GM19043 (cell line): ENCODE data around the gene MTUS2.
"Not testable (repeated sequence)": the region's sequence is repeated elsewhere in the genome, so short reads cannot be mapped to it uniquely, and the experiment has no call there.

Experiments used
- ATAC-seq: cut with Tn5 transposase; IDR thresholded peaks from one replicate; pipeline ENCODE4 v1.9.1; 2021; ENCODE audit warnings: low read depth; ENCODE audit not compliant: unreplicated experiment

The MTUS2 gene

GRCh38 chr13:29202753-29203152 lies 382.6 kb downstream of the MTUS2 start:
- not testable (repeated sequence) for ATAC-seq

- no peak for ATAC-seq
Measured at GRCh38 chr13:29204651-29205050, 384.5 kb downstream of the MTUS2 start.

- no peak for ATAC-seq
Measured at GRCh38 chr13:29210676-29211075, 390.5 kb downstream of the MTUS2 start.

DNA sequence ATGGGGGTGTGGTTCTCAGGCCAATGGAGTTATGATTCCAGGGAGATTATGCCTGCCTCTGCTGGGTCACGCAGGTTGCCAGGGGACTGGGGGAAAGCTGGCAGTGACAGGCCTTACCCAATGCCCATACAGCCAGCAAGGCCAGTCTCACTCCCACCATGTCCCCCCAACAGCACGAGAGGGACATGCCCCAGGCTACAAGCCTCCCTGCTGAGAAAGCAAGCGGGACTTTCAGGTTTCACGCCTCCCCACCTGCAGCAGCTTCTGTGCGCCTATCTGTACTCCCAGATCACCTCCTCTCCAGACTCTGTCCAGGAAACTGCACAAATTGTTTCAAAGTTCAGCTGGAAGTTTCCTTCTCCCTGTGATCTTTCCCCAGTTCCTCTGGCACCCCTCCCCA lies 391.0 kb downstream of the MTUS2 start:
- not testable (repeated sequence) for ATAC-seq

GRCh38 chr13:29222458-29222857 lies 402.3 kb downstream of the MTUS2 start:
- ATAC-seq = no peak

- ATAC-seq = no peak
Measured at GRCh38 chr13:29224206-29224605, 404.1 kb downstream of the MTUS2 start.

DNA sequence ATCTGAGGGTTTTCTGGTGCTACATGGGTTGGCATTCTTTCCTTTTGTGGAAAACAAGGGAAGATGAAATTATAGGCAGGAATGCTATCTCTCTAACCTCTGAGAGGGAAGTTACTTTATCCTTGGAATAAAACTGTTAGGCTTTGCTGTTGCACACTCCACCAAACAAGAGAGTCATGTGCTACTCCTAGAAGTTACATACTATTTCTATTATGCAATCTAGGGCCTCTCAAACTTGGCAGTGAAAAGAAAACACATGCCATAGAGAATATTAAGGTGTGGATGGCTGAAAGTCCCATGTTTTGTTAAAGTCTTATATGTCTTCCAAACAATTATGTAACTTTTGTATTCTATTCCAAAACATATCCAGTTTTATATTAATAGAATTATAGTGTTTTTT lies 407.4 kb downstream of the MTUS2 start:
- ATAC-seq = no peak

GRCh38 chr13:29230299-29230845 lies 410.2 kb downstream of the MTUS2 start:
- ATAC-seq = no peak

GRCh38 chr13:29239653-29240525 lies 419.8 kb downstream of the MTUS2 start:
- ATAC-seq = no peak

DNA sequence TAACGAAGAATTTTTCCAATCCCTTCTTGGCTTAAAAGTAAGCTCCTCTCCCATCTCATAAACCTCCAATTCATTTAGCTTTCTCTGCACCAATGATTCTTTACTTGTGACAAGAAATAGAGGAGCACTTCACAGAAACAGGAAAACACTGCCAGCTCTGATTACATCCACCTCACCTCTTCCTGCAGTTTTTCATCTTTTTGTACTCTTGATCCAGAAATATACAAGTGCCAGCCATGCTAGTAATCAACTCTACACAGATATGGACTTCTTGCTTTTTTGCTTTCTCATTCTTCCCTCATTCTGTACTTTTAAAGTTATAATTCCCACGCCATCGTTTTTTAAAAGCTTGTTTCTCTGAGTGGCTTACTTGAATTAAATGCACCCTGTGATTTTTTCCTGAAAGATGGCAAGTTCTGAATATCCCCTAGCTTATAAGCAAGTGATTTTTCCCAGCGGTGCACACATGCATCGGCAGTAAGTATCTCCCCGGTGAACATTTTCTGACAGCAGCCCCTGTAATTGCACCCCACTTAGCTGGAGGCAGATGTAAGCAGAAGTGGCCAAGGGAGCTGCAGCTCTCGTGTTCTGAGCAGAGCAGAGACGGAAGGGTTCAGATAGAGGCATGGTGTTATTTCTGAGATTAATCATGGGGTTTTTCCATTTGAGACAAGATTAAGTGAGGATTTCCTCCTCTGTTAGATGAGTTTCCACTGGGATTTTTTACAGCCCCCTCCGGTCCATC lies 434.7 kb downstream of the MTUS2 start:
- ATAC-seq = no peak

GRCh38 chr13:29255567-29255966 lies 435.4 kb downstream of the MTUS2 start:
- no peak for ATAC-seq

- ATAC-seq = no peak
Measured at GRCh38 chr13:29260684-29261083, 440.5 kb downstream of the MTUS2 start.

GRCh38 chr13:29266261-29266660 lies 446.1 kb downstream of the MTUS2 start:
- no peak for ATAC-seq

DNA sequence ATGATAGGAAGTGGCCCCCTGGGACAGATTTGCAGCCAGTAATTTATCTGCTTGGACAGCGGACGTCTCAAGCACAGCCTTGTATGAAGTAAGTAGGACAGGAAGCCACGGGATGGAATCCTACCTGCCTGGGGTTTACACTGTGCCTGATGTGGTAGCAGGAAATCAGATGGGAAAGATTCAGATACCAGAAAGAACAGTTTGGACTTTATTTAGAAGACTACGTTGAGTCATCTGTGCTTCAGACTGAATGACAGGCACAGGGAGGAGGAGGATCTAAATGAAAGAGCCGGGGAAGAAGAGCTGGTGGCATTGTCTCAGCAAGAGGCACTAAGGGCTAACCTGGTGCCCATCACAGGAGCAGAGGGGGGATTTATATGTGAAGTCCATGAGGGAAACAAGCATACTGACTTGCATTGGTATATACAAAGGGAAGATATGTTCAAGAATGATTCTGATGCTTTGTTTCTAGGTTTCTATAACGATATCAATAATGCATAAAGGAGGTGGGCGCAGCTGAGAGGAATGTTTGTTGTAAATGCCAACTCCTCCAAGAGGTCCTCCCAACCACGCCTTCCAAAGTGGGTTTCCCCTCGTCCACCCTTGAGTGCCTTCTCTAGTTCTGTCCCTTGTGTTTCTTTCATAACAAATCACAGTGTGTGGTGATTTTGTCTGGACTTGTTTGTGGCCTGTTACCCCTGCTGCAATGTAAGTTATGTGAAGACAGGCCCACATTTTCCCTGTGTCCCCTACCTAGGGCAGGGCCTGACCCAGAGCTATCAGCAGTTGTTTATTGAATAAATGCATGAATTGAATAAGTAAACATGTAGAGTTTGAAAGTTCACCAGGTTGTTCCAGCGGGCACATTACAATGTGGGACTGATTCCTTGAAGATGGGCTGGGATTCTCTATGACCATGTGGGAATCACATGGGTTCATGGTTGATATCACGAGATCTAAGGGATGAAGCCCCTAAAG lies 446.9 kb downstream of the MTUS2 start:
- ATAC-seq = no peak

DNA sequence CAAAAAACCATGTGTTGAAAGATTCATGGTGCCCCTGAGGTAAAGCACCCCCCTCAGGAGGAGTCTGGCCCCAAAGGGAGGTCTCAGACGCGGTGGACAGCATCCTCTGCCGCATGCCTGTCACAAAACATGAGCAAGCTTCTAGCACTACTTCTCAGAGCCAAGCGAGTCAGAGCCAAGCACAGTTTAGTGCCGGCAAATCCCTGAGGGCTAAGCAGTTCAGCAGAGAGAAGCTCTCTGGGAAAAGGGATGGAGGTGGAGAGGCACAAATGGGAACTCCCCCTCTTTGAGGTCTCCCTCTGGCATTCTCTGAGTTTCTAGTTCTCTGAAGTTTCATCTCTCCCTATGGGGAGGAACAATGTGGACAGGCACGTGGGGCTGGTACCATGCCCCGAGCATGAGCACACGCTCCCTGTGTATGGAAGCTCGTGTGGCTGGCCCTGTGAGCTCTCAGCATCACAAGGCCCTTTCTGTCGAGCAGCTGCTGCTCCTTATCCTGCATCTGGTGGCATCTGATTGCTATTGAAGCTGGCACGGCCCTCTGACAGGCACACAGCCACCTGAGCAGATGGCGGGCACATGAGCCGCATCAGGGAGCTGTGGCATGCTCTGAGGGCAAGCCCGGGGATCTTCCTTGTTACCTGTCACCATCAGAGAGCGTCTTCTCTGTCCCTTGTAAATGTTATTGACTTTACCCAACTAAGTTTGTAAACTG lies 450.3 kb downstream of the MTUS2 start:
- ATAC-seq = no peak

GRCh38 chr13:29271606-29272005 lies 451.5 kb downstream of the MTUS2 start:
- ATAC-seq = no peak

- ATAC-seq = no peak
Measured at GRCh38 chr13:29279356-29280254, 459.5 kb downstream of the MTUS2 start.

DNA sequence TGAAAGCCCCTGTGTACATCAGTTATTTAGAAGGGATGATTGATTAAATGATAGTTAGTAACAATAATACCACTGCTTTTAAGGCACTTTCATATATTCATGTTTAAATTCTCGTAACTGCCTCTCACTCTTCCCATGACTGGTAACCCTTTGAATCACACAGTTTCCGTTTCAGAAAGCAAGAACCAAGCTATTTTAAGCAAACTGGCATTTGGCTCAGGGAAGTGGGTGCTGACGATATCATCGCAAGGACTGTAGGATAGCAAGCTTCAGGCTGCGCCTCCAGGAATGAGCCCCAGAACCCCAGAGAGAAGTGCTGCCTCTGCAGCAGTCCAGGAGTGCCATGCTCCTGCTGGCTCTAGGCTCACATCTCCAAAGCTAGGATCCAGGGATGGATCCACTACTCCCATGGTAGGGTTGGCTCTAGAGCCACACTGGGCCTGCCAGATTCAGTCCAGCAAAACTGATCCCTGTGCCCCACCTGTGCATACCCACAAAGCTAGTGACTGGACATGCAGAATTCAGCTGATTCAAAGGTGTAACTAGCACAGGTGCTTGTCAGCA lies 461.9 kb downstream of the MTUS2 start:
- no peak for ATAC-seq
